AG04450 (cell line): ENCODE results near the gene HCAR2. TPM values are rescaled to one million over a fixed set of nuclear protein-coding genes. Genes with fewer than 3 reads are reported as not detected.

Experiments
- CTCF ChIA-PET: fragments of 300-600, 350-600 bp; formaldehyde crosslinking; extraction: SDS; loops from one replicate; lab custom pipeline; 2022; ENCODE audit warnings: antibody characterized with exemption, inconsistent platforms; lab: Charles Lee
- POLR2A ChIA-PET: fragments of 350-600 bp; formaldehyde crosslinking; extraction: SDS; loops from one replicate; lab custom pipeline; 2021; ENCODE audit warnings: antibody characterized with exemption, inconsistent platforms; lab: Yijun Ruan, JAX
- DNase-seq: peaks from one replicate; pipeline ENCODE4 v3.0.0-alpha.2; 2011; ENCODE audit warnings: low read depth, low spot score
- H3K27ac ChIP-seq: one replicate; pipeline ENCODE4 v1.5.1; 2012; ENCODE audit warnings: low read depth, low read length, control low read depth
- H3K27me3 ChIP-seq: one replicate; pipeline ENCODE4 v1.6.0; 2012; ENCODE audit warnings: low read length; ENCODE audit not compliant: control insufficient read depth, insufficient read depth
- H3K4me3 ChIP-seq: 2 replicates; pipeline ENCODE4 v1.5.1; 2011; ENCODE audit warnings: mild to moderate bottlenecking, low read depth, low read length, control low read depth
- H3K9me3 ChIP-seq: 2 replicates; pipeline ENCODE4 v1.5.1; 2012; ENCODE audit warnings: low read length; ENCODE audit not compliant: control insufficient read depth, insufficient read depth
- polyA plus RNA-seq: library from polyadenylated mRNA; depleted of rRNA; stranded (reverse); fragments of >200 nt; gene quantifications from 2 replicates; pipeline ENCODE4 v1.2.3, GENCODE V29; 2011
- TF ChIP-seq, protein P1 (sequence below): IDR thresholded peaks from 2 replicates; pipeline ENCODE4 v1.5.1; 2011; ENCODE audit warnings: low read depth, low read length, control low read depth, inconsistent platforms

Gene HCAR2
- polyA plus RNA-seq, 1 experiment = not detected

- peaks cover 7% of the 10 kb centered on the region; the same call in 1 of the 2 replicates for H3K9me3 ChIP-seq
- POLR2A ChIA-PET = no interaction called here
- CTCF ChIA-PET = interaction anchor here (1.8 kb wide), 1 partner anchor 106 kb away, joined by 4 read pairs; no protein-coding TSS in a partner anchor
Observed at GRCh38 chr12:122743895-122744525, 40.9 kb upstream of the HCAR2 start.

GRCh38 chr12:122740351-122740750 lies 37.2 kb upstream of the HCAR2 start:
- TF ChIP-seq, protein P1, sequence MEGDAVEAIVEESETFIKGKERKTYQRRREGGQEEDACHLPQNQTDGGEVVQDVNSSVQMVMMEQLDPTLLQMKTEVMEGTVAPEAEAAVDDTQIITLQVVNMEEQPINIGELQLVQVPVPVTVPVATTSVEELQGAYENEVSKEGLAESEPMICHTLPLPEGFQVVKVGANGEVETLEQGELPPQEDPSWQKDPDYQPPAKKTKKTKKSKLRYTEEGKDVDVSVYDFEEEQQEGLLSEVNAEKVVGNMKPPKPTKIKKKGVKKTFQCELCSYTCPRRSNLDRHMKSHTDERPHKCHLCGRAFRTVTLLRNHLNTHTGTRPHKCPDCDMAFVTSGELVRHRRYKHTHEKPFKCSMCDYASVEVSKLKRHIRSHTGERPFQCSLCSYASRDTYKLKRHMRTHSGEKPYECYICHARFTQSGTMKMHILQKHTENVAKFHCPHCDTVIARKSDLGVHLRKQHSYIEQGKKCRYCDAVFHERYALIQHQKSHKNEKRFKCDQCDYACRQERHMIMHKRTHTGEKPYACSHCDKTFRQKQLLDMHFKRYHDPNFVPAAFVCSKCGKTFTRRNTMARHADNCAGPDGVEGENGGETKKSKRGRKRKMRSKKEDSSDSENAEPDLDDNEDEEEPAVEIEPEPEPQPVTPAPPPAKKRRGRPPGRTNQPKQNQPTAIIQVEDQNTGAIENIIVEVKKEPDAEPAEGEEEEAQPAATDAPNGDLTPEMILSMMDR = no peak
- ChIA-PET CTCF (no interaction called here), POLR2A (no interaction called here)
- Histone ChIP-seq H3K4me3 (no peak overlapping the region), H3K27me3 (no peaks in the 10 kb centered on the region), H3K27ac (no peak overlapping the region), H3K9me3 (peaks cover 7% of the 10 kb centered on the region; the same call in 1 of the 2 replicates)
- no peak for DNase-seq

More at GRCh38 chr12:122743895-122744525, 40.9 kb upstream of the HCAR2 start:
- no peaks in the 10 kb centered on the region for H3K27me3 ChIP-seq
- H3K4me3 ChIP-seq = no peak overlapping the region
- no peak for DNase-seq
- TF ChIP-seq, protein P1 = no peak
- H3K27ac ChIP-seq = no peak overlapping the region

- H3K27ac ChIP-seq = no peak overlapping the region
- POLR2A ChIA-PET = no interaction called here
- CTCF ChIA-PET = no interaction called here
- TF ChIP-seq, protein P1 = no peak
- DNase-seq = no peak
- peaks cover 7% of the 10 kb centered on the region; the same call in 1 of the 2 replicates for H3K9me3 ChIP-seq
- H3K4me3 ChIP-seq = no peak overlapping the region
- no peaks in the 10 kb centered on the region for H3K27me3 ChIP-seq
Observed at GRCh38 chr12:122738571-122738970, 35.4 kb upstream of the HCAR2 start.

DNA sequence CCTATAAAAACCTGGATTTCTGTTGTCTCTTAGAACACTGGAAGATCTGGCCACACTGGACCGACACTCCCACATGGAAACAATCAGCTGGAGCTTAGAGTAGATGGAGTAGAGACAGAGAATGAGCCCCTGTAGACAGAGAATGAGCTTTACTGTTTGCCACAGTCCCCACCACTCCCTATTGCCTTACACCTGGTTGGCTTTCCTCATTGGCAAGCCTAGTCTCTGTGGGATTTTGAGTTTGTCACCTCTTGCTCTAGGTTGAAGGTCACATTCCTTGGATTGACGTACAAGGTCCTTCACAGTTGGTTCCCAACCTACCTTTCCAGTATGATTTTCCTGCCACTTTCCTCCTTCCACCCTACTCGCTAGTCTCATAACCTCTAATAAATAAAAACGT lies 29.5 kb upstream of the HCAR2 start:
- H3K27me3 ChIP-seq = peaks cover 15% of the 10 kb centered on the region
- TF ChIP-seq, protein P1 = no peak
- no peak for DNase-seq
- H3K4me3 ChIP-seq = no peak overlapping the region
- H3K27ac ChIP-seq = no peak overlapping the region
- CTCF ChIA-PET = interaction anchor here (1.4 kb wide), 1 partner anchor 95 kb away, joined by 3 read pairs; no protein-coding TSS in a partner anchor
- POLR2A ChIA-PET = no interaction called here
- H3K9me3 ChIP-seq = no peaks in the 10 kb centered on the region; the same call in 1 of the 2 replicates

DNA sequence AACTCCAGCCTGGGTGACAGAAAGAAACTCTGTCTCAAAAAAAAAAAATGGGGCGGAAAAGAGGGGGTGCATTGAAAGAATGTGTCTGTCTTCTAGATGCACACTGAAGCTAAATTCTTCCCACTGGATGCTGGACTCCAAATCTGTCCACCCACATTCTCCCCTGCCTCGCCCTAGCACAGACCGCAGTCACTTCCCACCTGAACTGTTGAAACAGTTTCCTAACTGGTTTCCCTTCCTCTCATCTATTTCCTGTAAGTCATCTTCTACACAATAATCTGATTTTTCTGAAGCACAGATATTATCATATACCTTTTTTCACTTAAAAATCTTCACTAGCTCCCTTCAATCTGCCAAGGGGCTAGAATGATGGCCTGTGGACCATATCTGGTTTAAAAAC lies 29.0 kb upstream of the HCAR2 start:
- DNase-seq = no peak
- TF ChIP-seq, protein P1 = no peak
- Histone ChIP-seq H3K9me3 (no peaks in the 10 kb centered on the region; the same call in 1 of the 2 replicates), H3K27me3 (peaks cover 15% of the 10 kb centered on the region), H3K4me3 (no peak overlapping the region), H3K27ac (no peak overlapping the region)
- POLR2A ChIA-PET = no interaction called here
- CTCF ChIA-PET = interaction anchor here (1.4 kb wide), 1 partner anchor 95 kb away, joined by 3 read pairs; no protein-coding TSS in a partner anchor
